ENCODE results near the gene LRRN2. TPM values are rescaled to one million over a fixed set of nuclear protein-coding genes. Genes with fewer than 3 reads are reported as not detected.

The LRRN2 gene
- total and polyA plus RNA-seq, 9 donors = 0.23 to 9.7 (median 3.7) TPM

GRCh38 chr1:204683284-204684205 lies 2.0 kb downstream of the LRRN2 start:
- peaks cover 3% of the 10 kb centered on the region for H3K4me1 ChIP-seq (ENCODE audit: insufficient read depth)
- H3K27ac ChIP-seq = no peak overlapping the region
- TF ChIP-seq CTCF (IDR thresholded peaks at IDR 0.05) (no peak), EP300 (IDR thresholded peaks at IDR 0.05) (no peak), POLR2A (IDR thresholded peaks at IDR 0.05) (no peak)
- H3K27me3 ChIP-seq = no peaks in the 10 kb centered on the region
- no peaks in the 10 kb centered on the region for H3K36me3 ChIP-seq
- no peak for DNase-seq
- 74 to 79% (median 77%) methylated on average over 10 of the region's 10 CpGs for WGBS, 3 donors
- intact Hi-C loops (cut with DNase I) = no loop called here
- no peaks in the 10 kb centered on the region for H3K9me3 ChIP-seq
- H3K4me3 ChIP-seq = no peak overlapping the region

- no peak overlapping the region for H3K27ac ChIP-seq
- H3K4me3 ChIP-seq = no peak overlapping the region
- 85 to 91% (median 91%) methylated on average over 7 of the region's 7 CpGs for WGBS, 3 donors
- H3K36me3 ChIP-seq = no peaks in the 10 kb centered on the region
- H3K9me3 ChIP-seq = no peaks in the 10 kb centered on the region
- DNase-seq = no peak
- H3K4me1 ChIP-seq (ENCODE audit: insufficient read depth) = peaks cover 3% of the 10 kb centered on the region
- no peaks in the 10 kb centered on the region for H3K27me3 ChIP-seq
- intact Hi-C loops (cut with DNase I) = no loop called here
- no peak for TF ChIP-seq CTCF (IDR thresholded peaks at IDR 0.05)
- TF ChIP-seq EP300 (IDR thresholded peaks at IDR 0.05) = no peak
Observed at GRCh38 chr1:204680461-204680860, 5.1 kb downstream of the LRRN2 start.

GRCh38 chr1:204680051-204680450 lies 5.5 kb downstream of the LRRN2 start:
- 73% methylated on average over 3 of the region's 3 CpGs for WGBS, 3 donors
- Histone ChIP-seq H3K4me3 (no peak overlapping the region), H3K27ac (no peak overlapping the region), H3K9me3 (no peaks in the 10 kb centered on the region), H3K27me3 (no peaks in the 10 kb centered on the region), H3K4me1 (ENCODE audit: insufficient read depth) (peaks cover 3% of the 10 kb centered on the region), H3K36me3 (no peaks in the 10 kb centered on the region)
- intact Hi-C loops (cut with DNase I) = no loop called here
- no peak for DNase-seq
- no peak for TF ChIP-seq EP300 (IDR thresholded peaks at IDR 0.05)
- no peak for TF ChIP-seq CTCF (IDR thresholded peaks at IDR 0.05)
- TF ChIP-seq POLR2A (IDR thresholded peaks at IDR 0.05) = no peak

- intact Hi-C loops (cut with DNase I) = no loop called here
Observed at GRCh38 chr1:204678721-204679475, 6.6 kb downstream of the LRRN2 start.

More at GRCh38 chr1:204678721-204679475, 6.6 kb downstream of the LRRN2 start:
- DNase-seq = no peak
- H3K27ac ChIP-seq = no peak overlapping the region
- TF ChIP-seq CTCF (IDR thresholded peaks at IDR 0.05) (no peak), POLR2A (IDR thresholded peaks at IDR 0.05) (no peak), EP300 (IDR thresholded peaks at IDR 0.05) (no peak)
- no peaks in the 10 kb centered on the region for H3K36me3 ChIP-seq
- H3K9me3 ChIP-seq = no peaks in the 10 kb centered on the region
- H3K4me1 ChIP-seq (ENCODE audit: insufficient read depth) = no peaks in the 10 kb centered on the region
- H3K27me3 ChIP-seq = no peaks in the 10 kb centered on the region
- 79 to 87% (median 80%) methylated on average over 7 of the region's 7 CpGs for WGBS, 3 donors
- H3K4me3 ChIP-seq = no peak overlapping the region
